SK-N-SH (cell line): ENCODE data around the gene BCAS3.

Source experiments
- EP300 ChIP-seq, 2 experiments: IDR thresholded peaks; 2 replicates each; pipeline versions ENCODE4 v1.4.0 to v1.6.1; 2012; ENCODE audit warnings: borderline replicate concordance in 1 of 2, low read depth in 1 of 2, low read length in 1 of 2
- EZH2phosphoT487 ChIP-seq: fragments of 200-600 bp; sonication (generic); IDR thresholded peaks from 2 replicates; pipeline ENCODE4 v1.6.1; 2017; ENCODE audit warnings: low read depth, mixed run types, mild to moderate bottlenecking, antibody characterized with exemption, moderate library complexity, borderline replicate concordance
- MXI1 ChIP-seq: IDR thresholded peaks from 2 replicates; pipeline ENCODE4 v1.6.1; 2012; ENCODE audit warnings: mild to moderate bottlenecking, low read depth, low read length, improper control_type of control experiment
- RCOR1 ChIP-seq: fragments of 150-350 bp; IDR thresholded peaks from 2 replicates; pipeline ENCODE4 v1.6.1; 2017; ENCODE audit warnings: antibody characterized with exemption, low read length
- TF ChIP-seq, protein P1 (sequence below): IDR thresholded peaks from 2 replicates; pipeline ENCODE4 v1.4.0; 2012; ENCODE audit warnings: low read depth
- TF ChIP-seq, protein P2 (sequence below): fragments of 200-600 bp; sonication (generic); IDR thresholded peaks from 2 replicates; pipeline ENCODE4 v1.6.1; 2017; ENCODE audit warnings: antibody characterized with exemption, mild to moderate bottlenecking, moderate library complexity
- TF ChIP-seq, protein P3 (sequence below): IDR thresholded peaks from 2 replicates; pipeline ENCODE4 v1.4.0; 2012; ENCODE audit warnings: low read depth, borderline replicate concordance

DNA sequence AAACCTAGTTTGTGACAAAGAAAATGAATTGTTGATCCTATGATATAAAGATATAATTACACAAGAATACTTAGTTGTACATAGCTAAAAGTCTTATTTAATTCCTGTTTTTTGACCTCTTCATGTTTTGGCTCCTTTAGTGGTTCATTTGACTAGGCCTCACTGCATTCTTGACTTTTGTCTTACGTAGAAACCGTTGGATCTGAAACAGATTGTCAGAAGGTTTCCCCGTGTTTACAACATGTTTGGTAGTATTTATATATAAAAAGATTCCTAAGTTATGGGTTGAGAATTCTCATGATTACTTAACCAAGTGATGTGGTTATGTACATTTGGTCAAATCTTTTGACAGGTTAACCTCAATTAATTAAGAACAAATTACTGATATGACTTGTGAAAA lies 162.8 kb downstream of the BCAS3 start:
- TF ChIP-seq, protein P1, sequence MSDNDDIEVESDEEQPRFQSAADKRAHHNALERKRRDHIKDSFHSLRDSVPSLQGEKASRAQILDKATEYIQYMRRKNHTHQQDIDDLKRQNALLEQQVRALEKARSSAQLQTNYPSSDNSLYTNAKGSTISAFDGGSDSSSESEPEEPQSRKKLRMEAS: no peak
- no peak for TF ChIP-seq MXI1
- TF ChIP-seq, protein P2, sequence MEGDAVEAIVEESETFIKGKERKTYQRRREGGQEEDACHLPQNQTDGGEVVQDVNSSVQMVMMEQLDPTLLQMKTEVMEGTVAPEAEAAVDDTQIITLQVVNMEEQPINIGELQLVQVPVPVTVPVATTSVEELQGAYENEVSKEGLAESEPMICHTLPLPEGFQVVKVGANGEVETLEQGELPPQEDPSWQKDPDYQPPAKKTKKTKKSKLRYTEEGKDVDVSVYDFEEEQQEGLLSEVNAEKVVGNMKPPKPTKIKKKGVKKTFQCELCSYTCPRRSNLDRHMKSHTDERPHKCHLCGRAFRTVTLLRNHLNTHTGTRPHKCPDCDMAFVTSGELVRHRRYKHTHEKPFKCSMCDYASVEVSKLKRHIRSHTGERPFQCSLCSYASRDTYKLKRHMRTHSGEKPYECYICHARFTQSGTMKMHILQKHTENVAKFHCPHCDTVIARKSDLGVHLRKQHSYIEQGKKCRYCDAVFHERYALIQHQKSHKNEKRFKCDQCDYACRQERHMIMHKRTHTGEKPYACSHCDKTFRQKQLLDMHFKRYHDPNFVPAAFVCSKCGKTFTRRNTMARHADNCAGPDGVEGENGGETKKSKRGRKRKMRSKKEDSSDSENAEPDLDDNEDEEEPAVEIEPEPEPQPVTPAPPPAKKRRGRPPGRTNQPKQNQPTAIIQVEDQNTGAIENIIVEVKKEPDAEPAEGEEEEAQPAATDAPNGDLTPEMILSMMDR: no peak
- no peak for TF ChIP-seq EP300 (IDR thresholded peaks at IDR 0.05; ENCODE audit: borderline replicate concordance in 1 of 2, low read depth in 1 of 2, low read length in 1 of 2)
- no peak for TF ChIP-seq RCOR1
- TF ChIP-seq, protein P3, sequence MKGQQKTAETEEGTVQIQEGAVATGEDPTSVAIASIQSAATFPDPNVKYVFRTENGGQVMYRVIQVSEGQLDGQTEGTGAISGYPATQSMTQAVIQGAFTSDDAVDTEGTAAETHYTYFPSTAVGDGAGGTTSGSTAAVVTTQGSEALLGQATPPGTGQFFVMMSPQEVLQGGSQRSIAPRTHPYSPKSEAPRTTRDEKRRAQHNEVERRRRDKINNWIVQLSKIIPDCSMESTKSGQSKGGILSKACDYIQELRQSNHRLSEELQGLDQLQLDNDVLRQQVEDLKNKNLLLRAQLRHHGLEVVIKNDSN: no peak
- TF ChIP-seq EZH2phosphoT487: no peak
